HL-60 (cell line): ENCODE measurements around the gene SS18.

Experiments
- DNase-seq, 2 experiments: peaks; one replicate each; pipeline ENCODE4 v3.0.0-alpha.2; 2010 to 2020; ENCODE audit warnings: low read depth in 1 of 2, low spot score in 1 of 2
- H3K27ac ChIP-seq: fragments of 250-450 bp; sonication (Bioruptor Pico); replicated peaks from 2 replicates; pipeline ENCODE4 v1.5.1; 2020; ENCODE audit warnings: mild to moderate bottlenecking, moderate library complexity
- H3K27me3 ChIP-seq: fragments of 250-450 bp; sonication (Bioruptor Pico); 2 replicates; pipeline ENCODE4 v1.5.1; 2021; ENCODE audit warnings: mild to moderate bottlenecking, moderate library complexity; ENCODE audit not compliant: insufficient read depth, poor library complexity, severe bottlenecking
- H3K4me3 ChIP-seq: replicated peaks from 2 replicates; pipeline ENCODE4 v1.5.1; 2011; ENCODE audit warnings: mild to moderate bottlenecking, control low read depth, low read length; ENCODE audit not compliant: insufficient read depth
- GABPA ChIP-seq: IDR thresholded peaks from 2 replicates; pipeline ENCODE4 v1.6.1; 2012; ENCODE audit warnings: low read depth
- POLR2AphosphoS5 ChIP-seq: IDR thresholded peaks from 2 replicates; pipeline ENCODE4 v1.6.1; 2012; ENCODE audit warnings: low read depth
- SPI1 ChIP-seq: IDR thresholded peaks from 2 replicates; pipeline ENCODE4 v1.6.1; 2012; ENCODE audit warnings: low read depth, mild to moderate bottlenecking, borderline replicate concordance
- TF ChIP-seq, protein P1 (sequence below): IDR thresholded peaks from 2 replicates; pipeline ENCODE4 v1.6.1; 2012; ENCODE audit warnings: low read depth; ENCODE audit not compliant: insufficient replicate concordance
- TF ChIP-seq, protein P2 (sequence below): IDR thresholded peaks from one replicate; pipeline ENCODE4 v1.5.1; 2011; ENCODE audit warnings: low read length, control low read depth, inconsistent platforms; ENCODE audit not compliant: insufficient read depth

SS18 gene

DNA sequence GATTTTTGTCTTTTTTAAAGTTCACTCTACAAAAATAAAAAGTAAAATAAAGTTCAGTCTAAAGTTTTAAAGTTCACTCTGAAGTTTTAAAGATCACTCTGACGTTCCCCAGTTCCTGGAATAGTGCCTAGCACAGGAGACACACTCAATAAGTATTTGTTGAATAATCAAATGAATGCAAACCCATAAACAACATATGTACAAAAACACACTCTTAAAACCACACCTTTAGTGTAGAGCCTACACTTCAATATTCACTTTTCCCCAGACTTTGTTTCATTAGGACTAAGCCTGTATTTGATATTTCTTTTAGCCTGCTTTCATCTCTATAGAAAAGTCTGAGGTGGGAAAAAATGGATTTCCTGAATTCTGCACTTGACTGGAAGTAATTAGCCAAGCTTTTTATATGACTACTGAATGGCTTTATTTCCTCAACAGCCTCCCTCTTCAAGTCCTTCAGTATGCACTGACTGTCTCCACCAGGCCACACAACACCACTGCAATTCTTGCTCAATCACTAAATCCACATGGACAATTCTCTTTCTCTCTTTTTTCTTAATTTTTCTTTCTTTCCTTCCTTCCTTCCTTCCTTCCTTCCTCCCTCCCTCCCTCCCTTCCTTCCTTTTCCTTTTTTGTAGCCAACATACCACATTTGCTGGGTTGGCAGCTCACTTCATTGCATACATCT, 104.6 kb downstream of the SS18 start:
- Histone ChIP-seq H3K27ac (no peak overlapping the region), H3K4me3 (no peak overlapping the region), H3K27me3 (peaks cover 9% of the 10 kb centered on the region)
- DNase-seq: no peak
- TF ChIP-seq GABPA (no peak), SPI1 (no peak), POLR2AphosphoS5 (no peak)
- TF ChIP-seq, protein P1, sequence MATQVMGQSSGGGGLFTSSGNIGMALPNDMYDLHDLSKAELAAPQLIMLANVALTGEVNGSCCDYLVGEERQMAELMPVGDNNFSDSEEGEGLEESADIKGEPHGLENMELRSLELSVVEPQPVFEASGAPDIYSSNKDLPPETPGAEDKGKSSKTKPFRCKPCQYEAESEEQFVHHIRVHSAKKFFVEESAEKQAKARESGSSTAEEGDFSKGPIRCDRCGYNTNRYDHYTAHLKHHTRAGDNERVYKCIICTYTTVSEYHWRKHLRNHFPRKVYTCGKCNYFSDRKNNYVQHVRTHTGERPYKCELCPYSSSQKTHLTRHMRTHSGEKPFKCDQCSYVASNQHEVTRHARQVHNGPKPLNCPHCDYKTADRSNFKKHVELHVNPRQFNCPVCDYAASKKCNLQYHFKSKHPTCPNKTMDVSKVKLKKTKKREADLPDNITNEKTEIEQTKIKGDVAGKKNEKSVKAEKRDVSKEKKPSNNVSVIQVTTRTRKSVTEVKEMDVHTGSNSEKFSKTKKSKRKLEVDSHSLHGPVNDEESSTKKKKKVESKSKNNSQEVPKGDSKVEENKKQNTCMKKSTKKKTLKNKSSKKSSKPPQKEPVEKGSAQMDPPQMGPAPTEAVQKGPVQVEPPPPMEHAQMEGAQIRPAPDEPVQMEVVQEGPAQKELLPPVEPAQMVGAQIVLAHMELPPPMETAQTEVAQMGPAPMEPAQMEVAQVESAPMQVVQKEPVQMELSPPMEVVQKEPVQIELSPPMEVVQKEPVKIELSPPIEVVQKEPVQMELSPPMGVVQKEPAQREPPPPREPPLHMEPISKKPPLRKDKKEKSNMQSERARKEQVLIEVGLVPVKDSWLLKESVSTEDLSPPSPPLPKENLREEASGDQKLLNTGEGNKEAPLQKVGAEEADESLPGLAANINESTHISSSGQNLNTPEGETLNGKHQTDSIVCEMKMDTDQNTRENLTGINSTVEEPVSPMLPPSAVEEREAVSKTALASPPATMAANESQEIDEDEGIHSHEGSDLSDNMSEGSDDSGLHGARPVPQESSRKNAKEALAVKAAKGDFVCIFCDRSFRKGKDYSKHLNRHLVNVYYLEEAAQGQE: no peak
- TF ChIP-seq, protein P2, sequence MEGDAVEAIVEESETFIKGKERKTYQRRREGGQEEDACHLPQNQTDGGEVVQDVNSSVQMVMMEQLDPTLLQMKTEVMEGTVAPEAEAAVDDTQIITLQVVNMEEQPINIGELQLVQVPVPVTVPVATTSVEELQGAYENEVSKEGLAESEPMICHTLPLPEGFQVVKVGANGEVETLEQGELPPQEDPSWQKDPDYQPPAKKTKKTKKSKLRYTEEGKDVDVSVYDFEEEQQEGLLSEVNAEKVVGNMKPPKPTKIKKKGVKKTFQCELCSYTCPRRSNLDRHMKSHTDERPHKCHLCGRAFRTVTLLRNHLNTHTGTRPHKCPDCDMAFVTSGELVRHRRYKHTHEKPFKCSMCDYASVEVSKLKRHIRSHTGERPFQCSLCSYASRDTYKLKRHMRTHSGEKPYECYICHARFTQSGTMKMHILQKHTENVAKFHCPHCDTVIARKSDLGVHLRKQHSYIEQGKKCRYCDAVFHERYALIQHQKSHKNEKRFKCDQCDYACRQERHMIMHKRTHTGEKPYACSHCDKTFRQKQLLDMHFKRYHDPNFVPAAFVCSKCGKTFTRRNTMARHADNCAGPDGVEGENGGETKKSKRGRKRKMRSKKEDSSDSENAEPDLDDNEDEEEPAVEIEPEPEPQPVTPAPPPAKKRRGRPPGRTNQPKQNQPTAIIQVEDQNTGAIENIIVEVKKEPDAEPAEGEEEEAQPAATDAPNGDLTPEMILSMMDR: no peak

DNA sequence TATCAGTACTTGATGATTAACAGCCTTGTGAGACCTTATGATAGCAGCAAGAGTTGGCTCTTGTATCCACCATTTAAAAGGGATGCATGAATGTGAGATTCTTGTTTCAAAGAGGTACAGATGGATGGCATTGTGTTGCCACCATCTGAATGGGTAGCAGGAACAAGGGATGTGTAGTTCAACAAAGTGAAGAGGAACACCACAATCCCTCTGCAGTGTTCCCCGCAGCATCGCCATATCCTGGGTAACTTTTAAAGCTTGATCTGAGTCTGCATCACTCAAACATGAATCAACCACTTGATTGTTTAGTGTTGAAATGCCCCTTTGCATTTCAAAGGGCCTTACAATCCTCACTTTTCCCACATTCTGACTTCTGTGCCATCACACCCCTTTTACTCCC, 106.7 kb downstream of the SS18 start:
- no peak for DNase-seq
- no peak for TF ChIP-seq POLR2AphosphoS5
- TF ChIP-seq, protein P1: no peak
- TF ChIP-seq GABPA: no peak
- TF ChIP-seq SPI1: no peak
- TF ChIP-seq, protein P2: no peak
- H3K27ac ChIP-seq: no peak overlapping the region

DNA sequence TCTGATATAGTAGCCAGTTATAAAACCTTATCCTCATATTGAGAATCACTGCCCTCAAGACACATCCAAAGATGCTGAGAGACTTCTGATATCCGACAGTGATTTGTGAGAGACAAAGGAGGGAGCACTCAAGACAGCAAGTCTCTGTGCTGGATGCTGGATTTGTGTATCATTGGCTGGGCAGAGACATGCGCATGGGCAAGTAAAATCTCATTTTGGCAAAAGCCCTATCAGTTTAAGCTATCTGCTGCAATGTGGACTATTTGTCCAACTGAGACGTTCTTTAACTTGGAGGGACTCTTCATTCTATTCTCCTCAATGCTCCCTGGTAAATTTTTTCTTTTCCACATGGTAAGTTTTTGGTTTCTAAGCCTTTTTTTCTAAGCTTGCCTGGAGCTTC, 107.5 kb downstream of the SS18 start:
- TF ChIP-seq, protein P1: no peak
- TF ChIP-seq SPI1 (no peak), GABPA (no peak), POLR2AphosphoS5 (no peak)
- TF ChIP-seq, protein P2: no peak
- no peak overlapping the region for H3K4me3 ChIP-seq
- no peak for DNase-seq
- H3K27me3 ChIP-seq: peaks cover 9% of the 10 kb centered on the region
- no peak overlapping the region for H3K27ac ChIP-seq

More for the DNA sequence above, 106.7 kb downstream of the SS18 start:
- Histone ChIP-seq H3K4me3 (no peak overlapping the region), H3K27me3 (peaks cover 9% of the 10 kb centered on the region)
